Measurements from ENCODE around the gene PXDN.
"Not testable (repeated sequence)": the region's sequence is repeated elsewhere in the genome, so short reads cannot be mapped to it uniquely, and the experiment has no call there.

Gene PXDN

DNA sequence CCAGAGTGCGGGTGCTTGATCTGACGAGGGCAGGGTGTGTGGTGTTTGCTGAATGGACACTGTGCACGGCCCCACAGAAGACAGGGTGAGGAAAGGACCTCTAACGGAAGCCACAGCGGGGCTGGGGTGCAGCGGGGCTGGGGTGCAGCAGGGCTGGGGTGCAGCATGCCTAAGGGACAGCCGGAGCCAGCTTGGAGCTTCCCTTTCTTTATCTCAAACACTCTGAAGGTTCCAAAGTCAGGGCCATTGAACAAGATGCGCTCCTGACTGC lies 35.0 kb downstream of the PXDN start:
- TF ChIP-seq, protein P1, sequence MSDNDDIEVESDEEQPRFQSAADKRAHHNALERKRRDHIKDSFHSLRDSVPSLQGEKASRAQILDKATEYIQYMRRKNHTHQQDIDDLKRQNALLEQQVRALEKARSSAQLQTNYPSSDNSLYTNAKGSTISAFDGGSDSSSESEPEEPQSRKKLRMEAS (IDR thresholded peaks at IDR 0.05; ENCODE audit: low read depth, low read length): no peak
- TF ChIP-seq MYC (IDR thresholded peaks at IDR 0.05; ENCODE audit: low read depth, low read length): no peak
- TF ChIP-seq, protein P2, sequence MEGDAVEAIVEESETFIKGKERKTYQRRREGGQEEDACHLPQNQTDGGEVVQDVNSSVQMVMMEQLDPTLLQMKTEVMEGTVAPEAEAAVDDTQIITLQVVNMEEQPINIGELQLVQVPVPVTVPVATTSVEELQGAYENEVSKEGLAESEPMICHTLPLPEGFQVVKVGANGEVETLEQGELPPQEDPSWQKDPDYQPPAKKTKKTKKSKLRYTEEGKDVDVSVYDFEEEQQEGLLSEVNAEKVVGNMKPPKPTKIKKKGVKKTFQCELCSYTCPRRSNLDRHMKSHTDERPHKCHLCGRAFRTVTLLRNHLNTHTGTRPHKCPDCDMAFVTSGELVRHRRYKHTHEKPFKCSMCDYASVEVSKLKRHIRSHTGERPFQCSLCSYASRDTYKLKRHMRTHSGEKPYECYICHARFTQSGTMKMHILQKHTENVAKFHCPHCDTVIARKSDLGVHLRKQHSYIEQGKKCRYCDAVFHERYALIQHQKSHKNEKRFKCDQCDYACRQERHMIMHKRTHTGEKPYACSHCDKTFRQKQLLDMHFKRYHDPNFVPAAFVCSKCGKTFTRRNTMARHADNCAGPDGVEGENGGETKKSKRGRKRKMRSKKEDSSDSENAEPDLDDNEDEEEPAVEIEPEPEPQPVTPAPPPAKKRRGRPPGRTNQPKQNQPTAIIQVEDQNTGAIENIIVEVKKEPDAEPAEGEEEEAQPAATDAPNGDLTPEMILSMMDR (IDR thresholded peaks at IDR 0.05; ENCODE audit: low read depth, low read length): no peak
- TF ChIP-seq POLR2A (IDR thresholded peaks at IDR 0.05; ENCODE audit: extremely low read depth, insufficient read length): no peak
- no peak overlapping the region for H3K4me3 ChIP-seq (ENCODE audit: low read depth, low read length)
- DNase-seq (ENCODE audit: low read depth): no peak

DNA sequence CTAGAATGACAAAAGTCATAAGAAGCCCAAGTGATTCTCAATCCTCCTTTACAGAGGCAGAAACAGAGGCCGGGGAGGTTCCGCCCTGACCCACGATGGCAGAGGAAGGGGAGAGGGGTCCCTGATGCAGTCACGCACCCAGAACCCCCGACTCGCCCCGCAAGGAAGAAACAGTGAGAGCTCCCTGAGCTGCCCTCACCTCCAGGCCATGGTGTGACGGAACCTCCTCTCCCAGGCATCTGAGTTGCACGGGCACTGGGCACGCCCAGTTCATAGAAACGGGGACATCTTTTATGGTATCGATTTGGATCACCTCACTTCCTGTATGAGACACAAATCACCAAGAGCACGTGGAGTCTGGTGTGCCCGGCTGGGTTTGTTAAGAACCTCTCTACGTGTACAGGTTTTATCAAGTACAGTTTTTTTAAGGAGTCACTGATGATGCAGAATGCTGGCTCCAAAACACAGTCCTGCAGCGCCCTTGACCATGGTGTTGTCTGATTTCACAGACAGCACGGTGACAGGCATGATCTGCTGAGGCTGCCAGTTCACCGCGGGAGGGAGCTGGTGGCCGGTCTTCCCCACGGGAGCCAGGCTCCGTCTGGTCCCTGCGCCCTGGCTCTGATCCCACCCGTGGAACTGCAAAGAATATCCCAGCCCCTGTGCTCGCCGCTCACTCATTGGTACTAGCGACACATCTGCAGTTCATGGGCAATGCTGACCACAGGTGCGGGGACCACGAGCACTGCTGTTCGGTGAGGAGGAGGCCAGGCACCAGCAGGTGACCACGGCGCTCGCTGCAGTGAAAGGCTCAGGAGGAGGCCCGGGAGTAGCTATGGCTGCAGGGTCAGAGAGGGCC lies 35.6 kb downstream of the PXDN start:
- TF ChIP-seq, protein P2 (IDR thresholded peaks at IDR 0.05; ENCODE audit: low read depth, low read length): no peak
- TF ChIP-seq, protein P1 (IDR thresholded peaks at IDR 0.05; ENCODE audit: low read depth, low read length): no peak
- TF ChIP-seq MYC (IDR thresholded peaks at IDR 0.05; ENCODE audit: low read depth, low read length): no peak
- no peak for TF ChIP-seq POLR2A (IDR thresholded peaks at IDR 0.05; ENCODE audit: extremely low read depth, insufficient read length)
- no peak overlapping the region for H3K4me3 ChIP-seq (ENCODE audit: low read depth, low read length)
- no peak for DNase-seq (ENCODE audit: low read depth)

DNA sequence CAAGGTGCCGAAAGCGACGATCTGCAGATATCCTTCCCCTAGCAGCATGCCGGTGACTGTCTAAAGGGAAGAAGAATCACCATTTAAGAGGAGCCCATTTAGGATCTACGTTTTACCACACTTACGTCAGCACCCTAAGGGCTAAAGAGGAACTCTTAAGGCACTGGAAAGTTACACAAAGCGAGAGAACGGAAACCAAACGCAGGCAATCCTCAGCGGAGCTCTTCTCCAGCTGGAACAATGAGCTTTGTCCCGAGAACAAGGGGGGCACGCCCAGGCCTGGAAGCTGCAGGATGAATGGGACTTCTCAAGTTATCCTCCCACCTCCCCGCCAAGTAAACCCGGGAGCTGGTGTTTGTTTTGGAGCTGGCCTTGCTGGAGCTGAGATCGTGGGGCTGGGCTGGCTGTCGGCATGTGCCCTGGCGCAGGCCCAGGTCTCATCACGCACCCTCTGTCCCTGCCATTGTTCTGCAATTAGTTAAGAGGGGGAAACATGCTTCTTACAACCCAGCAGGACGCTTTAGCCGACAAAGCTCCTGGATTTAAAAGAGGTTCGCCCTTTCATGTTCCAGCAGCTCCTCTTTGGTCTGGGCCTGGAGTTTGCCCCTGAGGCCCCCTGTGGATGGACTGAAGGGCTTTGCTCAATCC lies 36.4 kb downstream of the PXDN start:
- TF ChIP-seq MYC (IDR thresholded peaks at IDR 0.05; ENCODE audit: low read depth, low read length) (no peak), POLR2A (IDR thresholded peaks at IDR 0.05; ENCODE audit: extremely low read depth, insufficient read length) (no peak)
- TF ChIP-seq, protein P2 (IDR thresholded peaks at IDR 0.05; ENCODE audit: low read depth, low read length): no peak
- TF ChIP-seq, protein P1 (IDR thresholded peaks at IDR 0.05; ENCODE audit: low read depth, low read length): no peak
- DNase-seq (ENCODE audit: low read depth): peak; percentile 75
- no peak overlapping the region for H3K4me3 ChIP-seq (ENCODE audit: low read depth, low read length)

GRCh38 chr2:1706089-1706841 lies 38.0 kb downstream of the PXDN start:
- H3K4me3 ChIP-seq (ENCODE audit: low read depth, low read length); DNase-seq (ENCODE audit: low read depth): not testable (repeated sequence)

DNA sequence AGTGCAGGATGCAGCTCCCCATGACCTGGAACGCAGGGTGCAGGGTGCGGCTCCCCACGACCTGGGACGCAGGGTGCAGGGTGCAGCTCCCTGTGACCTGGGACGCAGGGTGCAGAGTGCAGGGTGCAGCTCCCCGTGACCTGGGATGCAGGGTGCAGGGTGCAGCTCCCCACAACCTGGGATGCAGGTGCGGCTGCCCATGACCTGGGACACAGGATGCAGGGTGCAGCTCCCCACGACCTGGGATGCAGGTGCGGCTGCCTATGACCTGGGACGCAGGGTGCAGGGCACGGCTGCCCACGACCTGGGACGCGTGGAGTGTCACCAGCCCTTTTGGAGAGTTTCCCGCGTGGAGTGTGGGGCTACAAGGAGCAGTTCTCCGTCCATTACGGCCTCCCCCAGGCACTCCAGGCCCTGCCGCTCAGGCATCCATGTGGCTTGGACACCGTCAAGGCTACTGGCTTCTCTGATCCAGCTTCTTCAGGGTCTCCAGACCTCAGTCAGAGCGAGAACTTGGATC lies 38.7 kb downstream of the PXDN start:
- no peak for DNase-seq (ENCODE audit: low read depth)
- no peak for TF ChIP-seq MYC (IDR thresholded peaks at IDR 0.05; ENCODE audit: low read depth, low read length)
- TF ChIP-seq POLR2A (IDR thresholded peaks at IDR 0.05; ENCODE audit: extremely low read depth, insufficient read length): no peak
- TF ChIP-seq, protein P1 (IDR thresholded peaks at IDR 0.05; ENCODE audit: low read depth, low read length): no peak
- TF ChIP-seq, protein P2 (IDR thresholded peaks at IDR 0.05; ENCODE audit: low read depth, low read length): no peak
- H3K4me3 ChIP-seq (ENCODE audit: low read depth, low read length): no peak overlapping the region
